GM18951 (cell line): ENCODE results near the gene POFUT1.

ENCODE experiments used
- POLR2A ChIP-seq: IDR thresholded peaks from 4 replicates; pipeline ENCODE4 v1.6.1; 2011; ENCODE audit warnings: mild to moderate bottlenecking; ENCODE audit not compliant: insufficient read length, insufficient read depth; ENCODE audit errors: extremely low read depth
- in situ Hi-C: fragments of 300-500 bp; cut with MboI; formaldehyde crosslinking; loops from one replicate; pipeline ENCODE4 v1.12.0; 2022; ENCODE audit warnings: low sequenced_read_pairs, mixed read lengths, inconsistent platforms; ENCODE audit not compliant: unreplicated experiment

The POFUT1 gene

GRCh38 chr20:32277361-32278198, 69.9 kb downstream of the POFUT1 start, which contains the start of gene KIF3B:
TSS of gene KIF3B (plus strand) at chr20:32277651. CDS start at chr20:32309778, 32,127 bp downstream.
- peak; percentile 52 for TF ChIP-seq POLR2A

GRCh38 chr20:32278199-32278643, 70.5 kb downstream of the POFUT1 start:
- in situ Hi-C loops, result no loop called here
- TF ChIP-seq POLR2A, result no peak

More at GRCh38 chr20:32277361-32278198, 69.9 kb downstream of the POFUT1 start, which contains the start of gene KIF3B:
- in situ Hi-C loops, result no loop called here

- in situ Hi-C loops, result no loop called here
- no peak for TF ChIP-seq POLR2A
Measured at GRCh38 chr20:32281711-32282110, 74.0 kb downstream of the POFUT1 start.

DNA sequence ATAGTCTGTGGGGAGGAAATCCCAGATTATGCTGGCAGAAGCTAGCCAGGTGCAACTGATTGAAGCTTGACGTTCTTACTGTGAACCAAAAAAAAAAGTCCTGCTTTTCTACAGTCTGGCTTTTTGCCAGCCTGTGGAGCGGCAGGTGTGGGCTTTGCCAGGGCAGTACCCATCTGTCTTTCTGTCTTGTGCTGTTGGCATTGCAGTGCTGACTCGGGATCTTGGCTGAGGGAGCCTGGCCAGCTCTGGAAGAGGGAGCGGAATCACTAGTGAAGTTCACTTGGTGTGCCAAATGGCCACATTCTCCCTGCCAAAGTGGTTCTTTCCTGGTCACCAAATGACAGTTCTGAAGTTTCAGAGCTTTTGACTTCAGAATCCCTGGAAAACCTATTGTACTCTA, 74.8 kb downstream of the POFUT1 start:
- no peak for TF ChIP-seq POLR2A
- in situ Hi-C loops, result no loop called here

- TF ChIP-seq POLR2A, result no peak
- in situ Hi-C loops, result no loop called here
Measured at GRCh38 chr20:32285082-32285620, 77.5 kb downstream of the POFUT1 start.

GRCh38 chr20:32285621-32286371, 78.1 kb downstream of the POFUT1 start:
- no peak for TF ChIP-seq POLR2A
- in situ Hi-C loops, result no loop called here

DNA sequence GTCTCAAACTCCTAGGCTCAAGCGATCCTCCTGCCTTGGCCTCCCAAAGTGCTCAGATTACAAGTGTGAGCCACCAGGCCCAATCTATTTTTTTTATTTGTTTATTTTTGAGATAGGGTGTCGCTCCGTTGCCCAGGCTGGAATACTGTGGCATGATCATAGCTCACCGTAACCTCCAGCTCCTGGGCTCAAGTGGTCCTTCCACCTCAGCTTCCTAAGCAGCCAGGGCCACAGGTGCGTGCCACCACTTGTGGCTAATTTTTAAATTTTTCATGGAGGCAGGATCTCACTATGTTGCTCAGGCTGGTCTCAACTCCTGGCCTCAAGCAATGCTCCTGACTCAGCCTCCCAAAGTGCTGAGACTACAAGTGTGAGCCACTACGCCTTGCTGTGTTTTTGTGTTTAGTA, 79.6 kb downstream of the POFUT1 start:
- TF ChIP-seq POLR2A, result no peak
- in situ Hi-C loops, result no loop called here
